ENCODE results near the gene OTOS. TPM values are rescaled to one million over a fixed set of nuclear protein-coding genes. Genes with fewer than 3 reads are reported as not detected.

OTOS gene
- total and polyA plus RNA-seq, 2 of the 13 experiments (the other 11 are each of a cell fraction or from before 2014, with no cell fraction given) = not detected

DNA sequence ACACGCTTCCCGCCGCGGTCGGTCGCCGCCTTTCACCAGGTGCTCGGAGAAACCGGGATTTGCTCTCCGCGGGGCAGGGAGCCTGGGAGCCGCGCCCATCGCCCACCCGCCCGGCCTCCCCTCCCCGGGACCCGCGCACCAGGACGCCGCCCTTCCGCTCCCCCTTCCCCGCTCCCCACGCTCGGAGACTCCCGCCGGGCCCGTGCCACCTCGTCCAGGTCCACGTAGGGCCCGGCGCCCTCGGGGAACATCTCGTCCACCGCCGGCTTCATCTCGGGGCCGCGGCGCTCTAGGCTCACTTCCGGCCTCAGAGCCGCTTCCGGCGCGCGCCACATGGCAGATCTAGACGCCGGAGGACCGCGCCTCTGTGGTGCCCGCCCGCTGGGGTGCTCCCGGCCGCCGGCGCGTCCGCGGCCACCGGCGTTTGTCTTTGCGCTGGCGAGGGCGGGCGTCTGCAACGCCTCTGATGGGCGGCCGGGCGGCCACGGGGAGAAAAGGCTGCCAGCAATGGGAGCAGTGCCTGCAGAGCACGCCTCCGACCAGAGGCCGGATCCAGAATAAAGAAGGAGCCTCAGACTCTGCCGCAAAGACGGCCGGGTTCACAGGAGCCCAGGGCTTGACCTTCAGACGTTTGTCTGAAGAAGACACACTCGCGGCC is 4.3 kb downstream of the OTOS start, which contains the start of gene COPS9 (continued):
- TF ChIP-seq ZNF501 (CRISPR knock-in tag; IDR thresholded peaks at IDR 0.05) (peak; percentile 88), THAP11 (CRISPR knock-in tag; IDR thresholded peaks at IDR 0.05) (peak; percentile 93), RNF2 (conservative IDR thresholded peaks at IDR 0.05; ENCODE audit: low read depth) (peak; percentile 68), CCAR2 (optimal IDR thresholded peaks at IDR 0.05; ENCODE audit: low read depth, low read length) (no peak), ZKSCAN5 (CRISPR knock-in tag; IDR thresholded peaks at IDR 0.05) (no peak; the same call in 1 of the 2 replicates), PHF5A (CRISPR knock-in tag; IDR thresholded peaks at IDR 0.05; ENCODE audit: low read depth, unreplicated experiment) (no peak), DR1 (CRISPR knock-in tag; IDR thresholded peaks at IDR 0.05) (peak; percentile 69; the same call in 1 of the 2 replicates), JDP2 (CRISPR knock-in tag; IDR thresholded peaks at IDR 0.05; ENCODE audit: borderline replicate concordance) (no peak), ZNF354B (CRISPR knock-in tag; IDR thresholded peaks at IDR 0.05) (no peak), EP300 (IDR thresholded peaks at IDR 0.05; ENCODE audit: low read depth in 2 of 2, low read length in 2 of 2) (0 out of 4 replicates have a peak, but pooled peaks of 1 of the 2 experiments have one; percentile 9), EP300 (CRISPR knock-in tag; IDR thresholded peaks at IDR 0.05; ENCODE audit: borderline replicate concordance) (no peak), ZNF790 (CRISPR knock-in tag; IDR thresholded peaks at IDR 0.05; ENCODE audit: borderline replicate concordance) (peak; percentile 57; the same call in 1 of the 2 replicates), NR1H2 (CRISPR knock-in tag; IDR thresholded peaks at IDR 0.05; ENCODE audit: borderline replicate concordance, low read depth) (no peak), NCOR1 (IDR thresholded peaks at IDR 0.05; ENCODE audit: borderline replicate concordance, low read length) (no peak), BORCS8-MEF2B (CRISPR knock-in tag; IDR thresholded peaks at IDR 0.05) (peak; percentile 77; the same call in 1 of the 2 replicates), MBD4 (IDR thresholded peaks at IDR 0.05; ENCODE audit: borderline replicate concordance, low read length) (no peak), POLR2G (IDR thresholded peaks at IDR 0.05; ENCODE audit: low read depth, low read length) (peak; percentile 94), TMF1 (CRISPR knock-in tag; IDR thresholded peaks at IDR 0.05; ENCODE audit: low read depth) (no peak)
- TF ChIP-seq, protein P1, sequence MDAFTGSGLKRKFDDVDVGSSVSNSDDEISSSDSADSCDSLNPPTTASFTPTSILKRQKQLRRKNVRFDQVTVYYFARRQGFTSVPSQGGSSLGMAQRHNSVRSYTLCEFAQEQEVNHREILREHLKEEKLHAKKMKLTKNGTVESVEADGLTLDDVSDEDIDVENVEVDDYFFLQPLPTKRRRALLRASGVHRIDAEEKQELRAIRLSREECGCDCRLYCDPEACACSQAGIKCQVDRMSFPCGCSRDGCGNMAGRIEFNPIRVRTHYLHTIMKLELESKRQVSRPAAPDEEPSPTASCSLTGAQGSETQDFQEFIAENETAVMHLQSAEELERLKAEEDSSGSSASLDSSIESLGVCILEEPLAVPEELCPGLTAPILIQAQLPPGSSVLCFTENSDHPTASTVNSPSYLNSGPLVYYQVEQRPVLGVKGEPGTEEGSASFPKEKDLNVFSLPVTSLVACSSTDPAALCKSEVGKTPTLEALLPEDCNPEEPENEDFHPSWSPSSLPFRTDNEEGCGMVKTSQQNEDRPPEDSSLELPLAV (CRISPR knock-in tag; conservative IDR thresholded peaks at IDR 0.05; ENCODE audit: low read depth) = no peak
- TF ChIP-seq, protein P2, sequence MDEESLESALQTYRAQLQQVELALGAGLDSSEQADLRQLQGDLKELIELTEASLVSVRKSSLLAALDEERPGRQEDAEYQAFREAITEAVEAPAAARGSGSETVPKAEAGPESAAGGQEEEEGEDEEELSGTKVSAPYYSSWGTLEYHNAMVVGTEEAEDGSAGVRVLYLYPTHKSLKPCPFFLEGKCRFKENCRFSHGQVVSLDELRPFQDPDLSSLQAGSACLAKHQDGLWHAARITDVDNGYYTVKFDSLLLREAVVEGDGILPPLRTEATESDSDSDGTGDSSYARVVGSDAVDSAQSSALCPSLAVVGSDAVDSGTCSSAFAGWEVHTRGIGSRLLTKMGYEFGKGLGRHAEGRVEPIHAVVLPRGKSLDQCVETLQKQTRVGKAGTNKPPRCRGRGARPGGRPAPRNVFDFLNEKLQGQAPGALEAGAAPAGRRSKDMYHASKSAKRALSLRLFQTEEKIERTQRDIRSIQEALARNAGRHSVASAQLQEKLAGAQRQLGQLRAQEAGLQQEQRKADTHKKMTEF (CRISPR knock-in tag; IDR thresholded peaks at IDR 0.05) = peak; percentile 81; the same call in 1 of the 2 replicates
- TF ChIP-seq, protein P3, sequence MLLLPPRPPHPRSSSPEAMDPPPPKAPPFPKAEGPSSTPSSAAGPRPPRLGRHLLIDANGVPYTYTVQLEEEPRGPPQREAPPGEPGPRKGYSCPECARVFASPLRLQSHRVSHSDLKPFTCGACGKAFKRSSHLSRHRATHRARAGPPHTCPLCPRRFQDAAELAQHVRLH (CRISPR knock-in tag; IDR thresholded peaks at IDR 0.05; ENCODE audit: borderline replicate concordance, low read depth) = no peak
- TF ChIP-seq, protein P4, sequence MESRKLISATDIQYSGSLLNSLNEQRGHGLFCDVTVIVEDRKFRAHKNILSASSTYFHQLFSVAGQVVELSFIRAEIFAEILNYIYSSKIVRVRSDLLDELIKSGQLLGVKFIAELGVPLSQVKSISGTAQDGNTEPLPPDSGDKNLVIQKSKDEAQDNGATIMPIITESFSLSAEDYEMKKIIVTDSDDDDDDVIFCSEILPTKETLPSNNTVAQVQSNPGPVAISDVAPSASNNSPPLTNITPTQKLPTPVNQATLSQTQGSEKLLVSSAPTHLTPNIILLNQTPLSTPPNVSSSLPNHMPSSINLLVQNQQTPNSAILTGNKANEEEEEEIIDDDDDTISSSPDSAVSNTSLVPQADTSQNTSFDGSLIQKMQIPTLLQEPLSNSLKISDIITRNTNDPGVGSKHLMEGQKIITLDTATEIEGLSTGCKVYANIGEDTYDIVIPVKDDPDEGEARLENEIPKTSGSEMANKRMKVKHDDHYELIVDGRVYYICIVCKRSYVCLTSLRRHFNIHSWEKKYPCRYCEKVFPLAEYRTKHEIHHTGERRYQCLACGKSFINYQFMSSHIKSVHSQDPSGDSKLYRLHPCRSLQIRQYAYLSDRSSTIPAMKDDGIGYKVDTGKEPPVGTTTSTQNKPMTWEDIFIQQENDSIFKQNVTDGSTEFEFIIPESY (CRISPR knock-in tag; IDR thresholded peaks at IDR 0.05) = no peak
- TF ChIP-seq, protein P5, sequence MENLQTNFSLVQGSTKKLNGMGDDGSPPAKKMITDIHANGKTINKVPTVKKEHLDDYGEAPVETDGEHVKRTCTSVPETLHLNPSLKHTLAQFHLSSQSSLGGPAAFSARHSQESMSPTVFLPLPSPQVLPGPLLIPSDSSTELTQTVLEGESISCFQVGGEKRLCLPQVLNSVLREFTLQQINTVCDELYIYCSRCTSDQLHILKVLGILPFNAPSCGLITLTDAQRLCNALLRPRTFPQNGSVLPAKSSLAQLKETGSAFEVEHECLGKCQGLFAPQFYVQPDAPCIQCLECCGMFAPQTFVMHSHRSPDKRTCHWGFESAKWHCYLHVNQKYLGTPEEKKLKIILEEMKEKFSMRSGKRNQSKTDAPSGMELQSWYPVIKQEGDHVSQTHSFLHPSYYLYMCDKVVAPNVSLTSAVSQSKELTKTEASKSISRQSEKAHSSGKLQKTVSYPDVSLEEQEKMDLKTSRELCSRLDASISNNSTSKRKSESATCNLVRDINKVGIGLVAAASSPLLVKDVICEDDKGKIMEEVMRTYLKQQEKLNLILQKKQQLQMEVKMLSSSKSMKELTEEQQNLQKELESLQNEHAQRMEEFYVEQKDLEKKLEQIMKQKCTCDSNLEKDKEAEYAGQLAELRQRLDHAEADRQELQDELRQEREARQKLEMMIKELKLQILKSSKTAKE (CRISPR knock-in tag; IDR thresholded peaks at IDR 0.05; ENCODE audit: borderline replicate concordance) = peak; percentile 28; the same call in 1 of the 2 replicates
